GM23338 (cell line): ENCODE measurements around the gene ETHE1. TPM values are rescaled to one million over a fixed set of nuclear protein-coding genes. Genes with fewer than 3 reads are reported as not detected.

ENCODE experiments used
- ATAC-seq: fragments of 200-7000 bp; cut with Tn5 transposase; 3 replicates; pipeline ENCODE4 v1.9.1; 2020
- DNase-seq: peaks from one replicate; pipeline ENCODE4 v3.0.0-alpha.2; 2015; ENCODE audit warnings: low spot score
- H2AFZ ChIP-seq: fragments of 200-600 bp; sonication (generic); 2 replicates; pipeline ENCODE4 v1.8.0; 2016; ENCODE audit warnings: antibody characterized with exemption, mild to moderate bottlenecking, moderate library complexity
- H3F3A ChIP-seq: fragments of 200-600 bp; sonication (generic); replicated peaks from 2 replicates; pipeline ENCODE4 v1.8.0; 2017; ENCODE audit warnings: antibody characterized with exemption, mixed run types, low read depth
- H3K27ac ChIP-seq: fragments of 200-600 bp; sonication (generic); 2 replicates; pipeline ENCODE4 v1.6.1; 2016; ENCODE audit warnings: low read depth
- H3K27me3 ChIP-seq: fragments of 200-600 bp; sonication (generic); 2 replicates; pipeline ENCODE4 v1.8.0; 2016; ENCODE audit warnings: mild to moderate bottlenecking, mixed run types, moderate library complexity; ENCODE audit not compliant: insufficient read depth
- H3K36me3 ChIP-seq: fragments of 200-600 bp; sonication (generic); 2 replicates; pipeline ENCODE4 v1.8.0; 2016; ENCODE audit warnings: mild to moderate bottlenecking; ENCODE audit not compliant: insufficient read depth
- H3K4me1 ChIP-seq: fragments of 200-600 bp; sonication (generic); 2 replicates; pipeline ENCODE4 v1.8.0; 2016; ENCODE audit warnings: mild to moderate bottlenecking, moderate library complexity; ENCODE audit not compliant: insufficient read depth
- H3K4me2 ChIP-seq: fragments of 200-600 bp; sonication (generic); 2 replicates; pipeline ENCODE4 v1.7.1; 2017; ENCODE audit warnings: mixed run types
- H3K4me3 ChIP-seq: fragments of 200-600 bp; sonication (generic); 2 replicates; pipeline ENCODE4 v1.6.1; 2016; ENCODE audit warnings: mixed run types
- H3K79me2 ChIP-seq: fragments of 200-600 bp; sonication (generic); replicated peaks from 2 replicates; pipeline ENCODE4 v1.8.0; 2017; ENCODE audit warnings: mild to moderate bottlenecking; ENCODE audit not compliant: insufficient read depth
- H3K9me2 ChIP-seq: fragments of 200-600 bp; sonication (generic); 2 replicates; pipeline ENCODE4 v1.8.0; 2017; ENCODE audit not compliant: insufficient read depth
- H4K20me1 ChIP-seq: fragments of 200-600 bp; sonication (generic); replicated peaks from 2 replicates; pipeline ENCODE4 v1.8.0; 2017; ENCODE audit warnings: mild to moderate bottlenecking; ENCODE audit not compliant: insufficient read depth
- H3K27ac Mint-ChIP-seq: 2 replicates; pipeline ENCODE4 v1.8.0; 2020; ENCODE audit warnings: inconsistent platforms, mild to moderate bottlenecking, moderate library complexity, mixed read lengths
- H3K27me3 Mint-ChIP-seq: 3 replicates; pipeline ENCODE4 v1.8.0; 2022; ENCODE audit warnings: low read depth, mild to moderate bottlenecking, moderate library complexity, mixed read lengths, inconsistent platforms; ENCODE audit not compliant: insufficient read depth, poor library complexity
- H3K36me3 Mint-ChIP-seq: 3 replicates; pipeline ENCODE4 v1.8.0; 2021; ENCODE audit warnings: low read depth, mild to moderate bottlenecking, inconsistent platforms, moderate library complexity, mixed read lengths
- H3K4me1 Mint-ChIP-seq: 3 replicates; pipeline ENCODE4 v1.8.0; 2020; ENCODE audit warnings: mild to moderate bottlenecking, inconsistent platforms, mixed read lengths
- H3K4me3 Mint-ChIP-seq: 3 replicates; pipeline ENCODE4 v1.8.0; 2021; ENCODE audit warnings: moderate library complexity, mild to moderate bottlenecking, inconsistent platforms, mixed read lengths
- H3K9me3 Mint-ChIP-seq: 3 replicates; pipeline ENCODE4 v1.8.0; 2020; ENCODE audit warnings: moderate library complexity, mild to moderate bottlenecking, inconsistent platforms, mixed read lengths
- CREB1 ChIP-seq: fragments of 250-450 bp; sonication (Bioruptor Pico); IDR thresholded peaks from 2 replicates; pipeline ENCODE4 v1.5.0; 2020; ENCODE audit warnings: low read depth, mild to moderate bottlenecking, moderate library complexity
- ETS1 ChIP-seq: IDR thresholded peaks from 2 replicates; pipeline ENCODE4 v1.6.1; 2016; ENCODE audit warnings: antibody characterized with exemption
- EZH2phosphoT487 ChIP-seq: fragments of 200-600 bp; sonication (generic); IDR thresholded peaks from one replicate; pipeline ENCODE4 v1.8.1; 2018; ENCODE audit warnings: antibody characterized with exemption; ENCODE audit not compliant: unreplicated experiment
- NANOG ChIP-seq: IDR thresholded peaks from 2 replicates; pipeline ENCODE4 v1.6.1; 2016; ENCODE audit warnings: antibody characterized with exemption, borderline replicate concordance
- ZNF331 ChIP-seq: fragments of 250-450 bp; sonication (Bioruptor Pico); IDR thresholded peaks from 2 replicates; pipeline ENCODE4 v1.5.0; 2020; ENCODE audit warnings: low read depth, mild to moderate bottlenecking, moderate library complexity
- ZNF462 ChIP-seq: fragments of 250-450 bp; sonication (Bioruptor Pico); IDR thresholded peaks from 2 replicates; pipeline ENCODE4 v1.5.0; 2020; ENCODE audit warnings: mild to moderate bottlenecking, moderate library complexity
- polyA plus RNA-seq: library from polyadenylated mRNA; unstranded; fragments of >200 nt; fragmentation: Nextera tagmentation; extraction: Ambion mirVana; gene quantifications from 2 replicates; pipeline ENCODE4 v1.2.1, GENCODE V29; 2016
- total RNA-seq: library from RNA; depleted of rRNA; stranded (reverse); fragments of >200 nt; shearing (Covaris generic); gene quantifications from 2 replicates; pipeline ENCODE4 v1.2.3, GENCODE V29; 2014

ETHE1 gene
- total and polyA plus RNA-seq, 2 experiments from 2014 or later, result 11.1 to 25.5 TPM

DNA sequence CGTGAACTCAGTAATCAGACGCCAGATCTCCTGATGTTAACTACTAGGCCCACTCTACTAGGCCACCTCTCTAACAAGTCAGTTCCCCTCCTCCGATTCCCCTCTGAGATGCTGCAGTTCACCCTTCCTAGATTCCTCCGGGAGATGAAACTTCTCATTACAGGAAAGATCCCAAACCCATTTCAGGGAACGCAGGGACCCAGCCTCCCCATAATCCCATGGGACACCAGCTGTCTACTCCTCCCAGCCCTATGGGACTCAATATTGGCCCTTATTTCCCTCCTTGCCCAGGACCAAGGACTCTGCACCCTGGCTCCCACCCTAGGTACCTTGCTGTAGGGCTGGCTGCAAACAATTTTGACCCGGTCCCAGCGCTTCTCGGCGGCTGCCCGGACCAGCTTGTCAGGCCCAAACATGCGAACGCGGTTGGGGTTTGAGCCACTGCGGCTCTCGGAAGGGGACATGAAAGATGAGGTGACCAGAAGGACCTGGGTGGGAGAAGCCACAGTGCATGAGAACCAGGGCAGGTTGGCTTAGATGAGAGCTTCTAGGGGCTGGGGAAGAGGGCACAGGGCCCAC is 27.4 kb upstream of the ETHE1 start (continued):
- TF ChIP-seq ZNF462 (CRISPR knock-in tag), result no peak
- no peak for TF ChIP-seq EZH2phosphoT487
- TF ChIP-seq ZNF331 (CRISPR knock-in tag), result no peak

DNA sequence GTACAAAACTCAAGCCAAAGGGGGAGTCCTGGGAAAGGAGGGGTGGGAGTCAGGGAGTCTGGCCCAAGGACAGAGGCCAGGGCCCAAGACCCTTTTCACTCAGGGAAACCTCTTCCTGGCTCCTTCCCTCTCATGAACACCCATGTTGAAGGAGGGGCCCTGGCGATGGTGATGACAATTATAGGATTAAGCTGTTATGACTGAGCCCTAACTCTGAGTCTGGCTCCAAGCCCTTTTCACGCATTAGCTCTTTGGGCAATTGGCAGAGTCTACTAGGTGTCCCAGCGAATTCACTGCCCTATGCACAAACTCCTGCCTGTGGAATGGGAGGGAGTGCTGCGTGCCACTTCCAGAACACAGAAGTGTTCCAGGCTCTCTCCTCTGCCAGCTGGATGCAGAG is 26.7 kb upstream of the ETHE1 start:
- Histone ChIP-seq H3K4me1 (peaks cover 4% of the 10 kb centered on the region; the same call in 1 of the 2 replicates), H4K20me1 (no peaks in the 10 kb centered on the region), H3K36me3 (no peaks in the 10 kb centered on the region; the same call in 1 of the 2 replicates), H3K27me3 (no peaks in the 10 kb centered on the region), H3K4me3 (no peak overlapping the region), H3K27ac (no peak overlapping the region), H3K9me2 (no peaks in the 10 kb centered on the region), H3K4me2 (no peak overlapping the region), H2AFZ (no peak overlapping the region), H3F3A (no peaks in the 10 kb centered on the region), H3K79me2 (no peaks in the 10 kb centered on the region)
- no peaks in the 10 kb centered on the region for H3K9me3 Mint-ChIP-seq
- ATAC-seq, result no peak
- H3K4me3 Mint-ChIP-seq, result no peak overlapping the region
- peaks cover 9% of the 10 kb centered on the region for H3K4me1 Mint-ChIP-seq
- no peak overlapping the region for H3K27ac Mint-ChIP-seq
- DNase-seq, result no peak
- H3K27me3 Mint-ChIP-seq, result peaks cover 4% of the 10 kb centered on the region
- peaks cover 46% of the 10 kb centered on the region for H3K36me3 Mint-ChIP-seq
- TF ChIP-seq ZNF462 (CRISPR knock-in tag) (no peak), ETS1 (no peak), ZNF331 (CRISPR knock-in tag) (no peak), NANOG (no peak), CREB1 (no peak)
